ENCODE results near the gene REV3L.

GRCh38 chr6:111382476-111383294 lies 100.3 kb downstream of the REV3L start:
- TF ChIP-seq, protein P1, sequence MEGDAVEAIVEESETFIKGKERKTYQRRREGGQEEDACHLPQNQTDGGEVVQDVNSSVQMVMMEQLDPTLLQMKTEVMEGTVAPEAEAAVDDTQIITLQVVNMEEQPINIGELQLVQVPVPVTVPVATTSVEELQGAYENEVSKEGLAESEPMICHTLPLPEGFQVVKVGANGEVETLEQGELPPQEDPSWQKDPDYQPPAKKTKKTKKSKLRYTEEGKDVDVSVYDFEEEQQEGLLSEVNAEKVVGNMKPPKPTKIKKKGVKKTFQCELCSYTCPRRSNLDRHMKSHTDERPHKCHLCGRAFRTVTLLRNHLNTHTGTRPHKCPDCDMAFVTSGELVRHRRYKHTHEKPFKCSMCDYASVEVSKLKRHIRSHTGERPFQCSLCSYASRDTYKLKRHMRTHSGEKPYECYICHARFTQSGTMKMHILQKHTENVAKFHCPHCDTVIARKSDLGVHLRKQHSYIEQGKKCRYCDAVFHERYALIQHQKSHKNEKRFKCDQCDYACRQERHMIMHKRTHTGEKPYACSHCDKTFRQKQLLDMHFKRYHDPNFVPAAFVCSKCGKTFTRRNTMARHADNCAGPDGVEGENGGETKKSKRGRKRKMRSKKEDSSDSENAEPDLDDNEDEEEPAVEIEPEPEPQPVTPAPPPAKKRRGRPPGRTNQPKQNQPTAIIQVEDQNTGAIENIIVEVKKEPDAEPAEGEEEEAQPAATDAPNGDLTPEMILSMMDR (IDR thresholded peaks at IDR 0.05): no peak
- TF ChIP-seq POLR2A (IDR thresholded peaks at IDR 0.05; ENCODE audit: low read depth): no peak

All from esophagus muscularis mucosa (tissue), 3 donors.